Anterior cingulate cortex (tissue), 58 donors: Measurements from ENCODE around the gene CAMTA1.
A peak's percentile ranks its signal among the peaks of the same experiment; 100 is the strongest.

Experiments
- DNase-seq, 58 donors: peaks; one replicate each; lab custom pipeline; 2025; lab: John Stamatoyannopoulos, UW

Gene CAMTA1

DNA sequence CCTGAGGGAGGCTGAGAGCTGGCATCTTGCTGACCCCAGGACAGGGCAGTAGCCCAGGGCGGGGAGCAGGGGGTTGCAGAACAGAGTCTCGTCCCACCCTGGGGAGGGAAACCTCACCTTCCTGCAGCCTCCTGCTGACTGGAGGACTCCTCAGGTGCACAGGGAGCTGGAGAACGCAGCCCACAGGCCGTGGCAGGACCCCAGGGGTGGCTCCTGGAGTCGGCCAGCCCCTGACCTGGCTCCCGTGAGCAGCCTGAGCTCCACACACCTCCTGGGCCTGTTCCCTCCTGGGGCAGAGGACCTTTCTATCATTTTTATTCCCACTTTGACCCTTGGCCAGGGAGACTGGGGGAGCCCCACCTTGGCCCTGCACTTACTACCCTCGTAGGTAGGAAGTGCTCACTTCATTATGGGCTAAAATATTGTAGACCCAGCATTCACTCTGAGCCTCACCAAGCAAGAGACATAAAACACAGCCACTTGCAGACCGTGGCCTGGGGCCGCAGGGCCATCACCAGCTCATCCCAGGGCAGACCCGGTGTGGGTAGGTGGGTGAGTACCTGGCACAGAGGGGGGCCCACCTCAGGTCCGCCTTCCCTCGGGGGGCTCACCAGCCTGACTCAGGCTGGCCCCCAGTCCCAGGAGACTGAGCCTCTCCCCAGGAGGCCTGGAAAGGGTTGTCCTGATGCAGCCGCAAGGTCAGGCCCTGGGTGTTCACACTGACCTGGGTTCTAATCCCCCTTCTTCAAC, 698.6 kb downstream of the CAMTA1 start:
- DNase-seq: no peak

DNA sequence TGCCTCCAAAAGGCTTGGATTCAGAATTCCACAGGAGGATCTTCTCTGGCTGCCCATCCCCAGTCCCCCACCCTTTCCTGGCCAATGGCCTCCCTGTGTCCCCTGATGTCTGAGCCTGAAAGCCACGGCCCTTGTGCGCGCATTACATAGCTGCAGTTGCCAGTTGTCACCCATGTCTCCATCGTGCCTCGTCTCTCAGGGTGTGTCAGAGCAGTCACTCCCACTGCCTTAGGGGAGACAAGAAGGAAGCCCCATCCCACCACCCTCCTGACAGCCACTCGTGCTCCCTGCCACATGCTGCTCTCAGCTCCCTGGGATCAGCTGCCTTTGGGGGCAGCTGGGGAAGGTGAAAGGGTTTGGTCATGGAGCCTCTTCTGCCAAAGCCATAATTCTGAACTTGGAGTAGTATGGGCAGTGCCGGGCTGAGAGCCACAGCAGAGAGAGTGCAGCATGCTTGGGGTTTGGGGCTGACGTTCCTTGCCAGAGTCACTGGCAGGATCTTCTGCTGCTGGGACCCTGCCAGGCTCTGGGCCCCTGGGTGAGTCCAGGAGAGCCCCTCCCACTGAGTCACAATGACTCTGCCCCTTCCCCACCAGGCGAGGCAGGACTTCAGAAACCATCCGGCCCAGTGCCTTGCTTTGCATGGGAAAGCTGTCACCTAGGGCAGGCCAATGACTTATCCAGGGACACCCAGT, 700.0 kb downstream of the CAMTA1 start:
- no peak for DNase-seq

DNA sequence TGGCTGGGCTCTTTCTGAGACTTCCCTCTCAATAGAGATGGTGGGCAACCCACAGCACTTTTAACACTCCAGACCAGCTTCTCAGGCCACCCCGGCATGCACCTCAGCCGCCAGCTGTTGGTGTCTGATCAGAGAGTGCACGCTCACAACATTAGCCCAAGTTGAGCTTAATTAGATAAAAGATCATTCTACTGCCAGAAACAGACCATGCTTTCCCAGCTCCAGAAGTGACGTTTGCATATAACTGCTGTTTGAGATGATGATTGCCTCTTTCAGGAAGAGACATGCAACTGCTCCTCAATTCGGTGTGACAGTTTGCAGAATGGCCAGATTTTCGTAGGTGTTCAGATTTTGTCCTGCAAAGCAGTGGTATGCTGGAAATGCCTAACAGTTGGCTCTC, 700.6 kb downstream of the CAMTA1 start:
- DNase-seq: no peak

DNA sequence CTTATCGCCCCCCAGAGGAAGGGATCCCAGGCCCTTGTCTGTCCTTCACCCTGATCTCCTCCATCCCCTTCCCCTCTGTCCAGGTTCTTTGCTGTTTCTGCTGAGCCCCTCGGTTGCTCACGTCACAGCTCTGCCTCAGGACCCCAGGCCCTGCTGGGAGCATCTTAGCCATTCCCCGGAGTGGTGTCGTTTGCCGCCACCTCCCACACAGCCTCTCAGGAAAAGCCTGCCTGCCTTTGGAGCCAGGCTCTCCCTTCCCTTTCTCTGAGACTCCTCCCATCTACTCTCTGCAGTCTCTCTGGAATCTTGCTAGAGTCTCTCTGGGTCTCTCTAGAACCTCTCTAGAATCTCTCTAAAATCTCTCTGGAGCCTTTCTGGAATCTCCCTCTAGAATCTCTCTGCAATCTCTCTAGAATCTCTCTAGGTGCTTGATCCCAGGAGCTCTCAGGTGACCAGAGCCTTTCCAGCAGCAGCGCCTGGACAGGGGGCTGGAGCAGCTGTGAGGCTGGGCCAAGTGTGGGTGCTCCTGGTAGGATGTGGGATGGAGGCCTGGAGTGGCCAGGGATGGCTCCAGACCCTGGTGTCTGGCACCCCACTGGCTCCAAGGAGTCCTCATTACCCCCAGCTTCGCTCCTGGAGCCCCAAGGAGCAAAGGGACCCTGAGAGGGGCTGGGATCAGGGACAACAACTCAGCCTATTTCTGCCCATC, 702.7 kb downstream of the CAMTA1 start:
- DNase-seq: no peak

DNA sequence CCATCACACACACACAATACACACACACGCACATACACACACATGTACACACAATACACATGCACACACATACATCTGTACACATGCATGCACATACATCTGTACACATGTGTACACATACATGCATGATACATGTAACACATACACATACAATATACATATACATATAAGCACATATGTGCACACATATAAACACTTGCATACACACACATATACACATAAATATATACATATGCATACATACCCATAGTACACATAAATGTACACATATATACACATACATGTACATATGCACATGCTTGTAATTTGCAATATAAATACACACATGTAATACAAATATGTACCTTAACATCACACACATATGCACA, 703.2 kb downstream of the CAMTA1 start:
- DNase-seq: no peak

DNA sequence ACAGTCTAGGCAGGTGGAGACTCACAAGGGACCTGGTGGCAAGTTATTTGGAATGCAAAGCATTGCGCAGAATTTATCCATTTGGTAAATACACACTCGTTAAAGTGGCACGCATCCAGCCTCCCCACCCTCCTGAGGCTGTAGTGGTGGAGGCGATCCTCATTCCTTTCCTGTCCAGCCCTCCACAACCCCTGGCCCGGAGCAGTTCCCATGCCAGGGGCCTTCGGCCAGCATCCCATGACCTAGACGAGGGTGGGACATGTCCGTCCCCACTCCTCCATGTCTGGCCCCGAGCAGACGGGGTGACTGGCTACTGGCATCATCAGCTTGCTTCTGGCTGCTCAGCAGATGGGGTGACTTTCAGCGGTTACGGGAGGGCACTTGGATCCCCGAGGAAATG, 704.3 kb downstream of the CAMTA1 start:
- no peak for DNase-seq

DNA sequence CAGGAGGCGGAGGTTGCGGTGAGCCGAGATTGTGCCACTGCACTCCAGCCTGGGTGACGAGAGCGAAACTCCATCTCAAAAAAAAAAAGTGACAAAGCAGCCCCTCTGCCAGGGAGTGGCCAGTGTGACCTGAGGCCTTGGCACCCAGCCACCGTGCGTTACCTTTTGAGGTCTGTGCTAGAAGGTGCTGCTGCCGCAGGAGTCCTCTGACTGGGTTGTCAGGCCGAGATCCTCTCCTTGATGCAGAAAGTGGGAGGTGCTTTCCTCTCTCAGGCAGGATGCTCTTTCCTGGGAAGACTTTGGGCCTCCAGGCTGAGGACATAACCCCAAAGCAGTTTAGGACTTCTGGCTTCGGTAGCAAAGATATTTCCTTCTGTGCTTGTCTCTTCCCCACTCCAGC, 705.3 kb downstream of the CAMTA1 start:
- peak in 1 of 58 donors; percentile 6 for DNase-seq

DNA sequence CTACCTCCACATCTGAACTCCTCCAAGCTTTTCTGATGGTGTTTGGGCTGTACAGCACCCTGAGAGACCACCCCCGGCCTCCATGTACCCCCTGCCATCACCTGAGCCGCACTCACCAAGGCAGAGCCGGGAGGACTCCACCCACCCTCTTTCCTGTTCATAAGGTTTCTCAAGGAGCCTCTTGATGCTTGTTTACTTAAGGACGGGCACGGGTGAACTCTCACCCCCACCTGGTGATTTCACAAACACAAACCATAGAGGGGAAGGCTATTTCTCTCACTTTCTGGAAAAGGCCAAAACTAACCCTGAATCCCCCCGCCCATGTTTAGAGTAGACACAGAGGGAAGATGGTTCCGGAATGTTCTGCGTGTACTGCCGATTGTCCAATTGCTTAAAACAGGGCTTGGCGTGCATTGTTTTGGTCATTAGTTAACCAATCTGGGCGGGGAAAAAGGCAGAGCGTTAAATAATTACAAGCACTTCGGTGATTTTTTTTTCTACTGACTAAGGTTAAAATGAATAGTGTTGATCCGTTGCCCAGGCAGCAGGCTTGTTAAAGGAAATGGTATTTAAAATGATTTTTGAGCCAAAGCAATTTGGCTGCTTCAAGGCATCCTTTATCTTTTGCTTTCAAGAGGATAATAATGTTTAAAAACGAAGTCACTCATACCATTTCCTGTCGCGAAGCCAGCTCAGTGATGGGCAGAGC, 706.0 kb downstream of the CAMTA1 start:
- peak in 7 of 58 donors; percentile 5 to 44 (median 19) for DNase-seq

DNA sequence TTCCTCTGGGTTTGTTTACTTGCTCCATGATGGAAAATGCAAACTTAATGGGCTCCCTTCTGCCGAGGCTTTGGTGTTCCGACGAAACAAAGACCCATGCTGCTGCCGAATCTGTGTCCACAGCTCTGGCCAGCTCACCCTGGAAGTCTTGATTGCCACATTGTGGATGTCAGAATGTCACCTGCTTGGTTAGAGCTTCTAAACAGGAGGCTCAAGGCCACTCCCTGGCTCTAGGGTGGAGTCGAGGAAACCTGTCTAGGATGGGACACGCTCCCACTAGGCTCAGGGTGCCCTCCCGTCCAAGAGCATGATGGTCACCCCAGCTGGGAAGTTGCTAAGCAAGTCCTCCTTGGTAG, 706.5 kb downstream of the CAMTA1 start:
- peak in 12 of 58 donors; percentile 6 to 39 (median 23) for DNase-seq

DNA sequence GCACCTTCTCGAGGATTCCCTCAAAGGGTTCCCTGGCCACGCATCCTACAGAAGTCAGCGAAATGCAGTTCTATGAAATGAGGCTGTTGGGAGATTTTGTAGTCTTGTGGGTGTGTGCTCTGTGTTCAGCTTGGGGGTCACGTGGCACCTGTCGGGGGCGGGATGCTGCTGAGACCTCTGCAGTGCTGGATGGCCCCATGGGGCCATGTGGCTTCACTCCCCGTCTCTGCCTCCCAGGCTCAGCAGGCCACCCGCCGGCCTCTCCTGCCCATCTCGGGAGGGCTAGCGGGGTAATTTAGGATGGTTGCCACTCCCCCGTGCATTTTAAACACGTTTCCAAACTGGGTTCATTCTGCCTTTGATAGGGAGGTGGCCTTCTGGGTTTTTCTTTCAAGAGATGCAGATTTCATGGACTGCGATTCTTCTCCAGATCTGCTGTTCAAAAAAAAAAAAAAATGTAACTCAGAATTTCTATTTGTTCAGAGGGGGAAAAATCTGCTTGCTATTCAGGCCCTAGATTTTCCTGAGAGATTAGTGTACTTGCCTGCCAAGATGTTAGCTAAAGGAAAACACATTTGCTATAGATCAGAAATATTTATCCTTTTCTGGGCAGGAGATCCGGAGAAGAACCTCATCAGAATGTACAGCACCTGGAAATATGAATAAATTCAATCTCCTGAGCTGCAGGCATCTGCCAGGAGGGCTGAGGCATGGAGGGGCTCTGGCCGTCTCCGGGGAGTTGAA, 708.6 kb downstream of the CAMTA1 start:
- no peak for DNase-seq

DNA sequence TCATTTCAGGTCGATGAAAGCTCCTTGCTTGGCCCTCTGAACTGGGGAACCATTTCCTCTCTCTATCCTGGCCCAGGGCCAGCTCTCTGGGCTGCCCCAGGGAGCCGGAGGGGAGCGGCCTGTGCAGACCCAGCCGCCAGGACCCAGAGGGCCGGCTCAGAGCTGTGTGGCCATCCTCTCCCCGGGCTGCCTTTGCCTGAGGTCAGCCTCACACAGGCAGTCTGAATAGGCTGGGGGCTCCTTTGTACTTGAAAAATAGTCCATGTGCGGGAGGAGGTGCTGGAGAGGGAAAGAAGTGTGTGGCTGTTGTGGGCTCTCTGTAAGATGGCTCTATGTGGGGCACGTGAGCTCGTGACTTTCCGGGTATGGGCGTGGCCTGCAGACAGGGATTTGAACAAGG, 710.7 kb downstream of the CAMTA1 start:
- no peak for DNase-seq

DNA sequence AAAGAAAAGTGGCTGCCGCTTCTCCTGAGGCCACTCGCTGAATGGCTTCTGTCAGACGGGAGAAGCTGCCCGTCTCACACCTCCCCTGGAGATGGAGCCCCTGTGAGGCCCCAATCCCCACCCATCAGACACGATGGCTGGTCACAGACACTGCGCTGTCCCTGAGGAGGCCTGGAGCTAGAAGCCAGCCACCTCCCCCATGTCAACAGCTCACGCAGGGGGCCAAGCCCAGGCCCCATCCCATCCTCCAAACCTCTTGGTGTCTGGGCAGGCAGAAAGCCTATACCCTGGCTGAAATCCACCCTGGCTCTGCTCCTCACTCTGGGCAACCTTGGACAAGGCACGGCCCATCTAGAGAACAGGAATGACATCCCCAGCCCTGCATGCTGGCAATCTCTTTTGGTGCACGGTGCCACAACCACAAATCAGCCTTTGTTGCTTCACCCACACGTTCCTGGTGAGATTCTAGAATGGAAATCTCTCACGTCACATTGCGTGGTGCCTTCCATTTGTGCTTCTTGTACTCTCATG, 711.9 kb downstream of the CAMTA1 start:
- DNase-seq: no peak

DNA sequence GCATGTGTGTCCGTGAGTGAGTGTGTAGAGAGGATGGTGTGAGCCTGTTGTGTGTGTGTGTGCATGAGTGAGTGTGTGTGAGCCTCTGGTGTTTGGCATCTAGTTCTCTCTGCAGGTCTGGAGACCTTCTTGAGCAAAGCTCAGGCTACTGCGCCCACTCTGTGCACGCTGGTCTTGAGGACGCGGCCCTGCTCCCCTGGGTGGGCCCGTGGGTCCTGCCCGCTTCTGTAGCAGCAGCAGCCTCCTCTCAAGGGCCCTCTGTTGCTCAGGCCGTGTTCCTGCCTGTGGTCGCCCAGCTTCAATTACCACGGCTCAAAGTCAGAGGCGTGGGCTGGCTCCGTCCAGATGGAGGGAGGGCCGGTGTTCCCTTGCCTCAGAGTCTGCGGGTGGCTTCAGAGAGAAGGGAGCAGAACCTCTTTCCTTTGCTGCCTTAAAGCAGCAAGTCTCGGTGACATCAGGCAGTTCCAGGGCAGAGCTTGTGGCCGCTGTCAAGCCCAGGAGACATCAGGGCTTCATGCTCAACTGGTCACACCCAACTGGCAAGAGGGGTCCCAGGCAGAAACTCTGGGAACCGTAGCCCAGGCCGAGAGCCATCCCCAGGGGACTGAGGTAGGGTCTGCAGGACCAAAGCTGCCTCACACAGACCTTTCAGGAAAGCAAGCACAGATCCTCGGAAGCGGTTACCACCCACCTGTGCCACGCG, 715.3 kb downstream of the CAMTA1 start:
- no peak for DNase-seq

DNA sequence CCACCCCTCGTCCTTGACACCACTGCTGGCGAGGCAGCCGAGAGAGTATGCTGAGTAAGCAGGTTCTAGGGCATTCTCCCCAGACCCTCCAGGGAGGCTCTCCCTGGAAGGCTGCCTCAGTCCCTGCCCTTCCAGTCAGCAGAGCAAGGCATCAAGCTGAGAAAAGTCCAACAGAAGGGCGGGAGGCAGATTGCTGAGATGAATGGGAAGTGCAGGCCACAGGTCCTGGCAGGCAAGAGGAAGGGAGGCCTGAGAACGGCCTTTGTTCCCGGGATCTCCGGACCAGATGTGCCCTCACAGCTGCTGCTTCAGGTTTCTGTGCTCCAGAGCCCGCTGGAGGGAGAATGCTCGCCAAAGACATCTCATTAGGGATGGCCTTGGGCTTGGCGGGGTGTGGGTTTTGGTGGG, 715.8 kb downstream of the CAMTA1 start:
- peak in 19 of 58 donors; percentile 6 to 51 (median 21) for DNase-seq

DNA sequence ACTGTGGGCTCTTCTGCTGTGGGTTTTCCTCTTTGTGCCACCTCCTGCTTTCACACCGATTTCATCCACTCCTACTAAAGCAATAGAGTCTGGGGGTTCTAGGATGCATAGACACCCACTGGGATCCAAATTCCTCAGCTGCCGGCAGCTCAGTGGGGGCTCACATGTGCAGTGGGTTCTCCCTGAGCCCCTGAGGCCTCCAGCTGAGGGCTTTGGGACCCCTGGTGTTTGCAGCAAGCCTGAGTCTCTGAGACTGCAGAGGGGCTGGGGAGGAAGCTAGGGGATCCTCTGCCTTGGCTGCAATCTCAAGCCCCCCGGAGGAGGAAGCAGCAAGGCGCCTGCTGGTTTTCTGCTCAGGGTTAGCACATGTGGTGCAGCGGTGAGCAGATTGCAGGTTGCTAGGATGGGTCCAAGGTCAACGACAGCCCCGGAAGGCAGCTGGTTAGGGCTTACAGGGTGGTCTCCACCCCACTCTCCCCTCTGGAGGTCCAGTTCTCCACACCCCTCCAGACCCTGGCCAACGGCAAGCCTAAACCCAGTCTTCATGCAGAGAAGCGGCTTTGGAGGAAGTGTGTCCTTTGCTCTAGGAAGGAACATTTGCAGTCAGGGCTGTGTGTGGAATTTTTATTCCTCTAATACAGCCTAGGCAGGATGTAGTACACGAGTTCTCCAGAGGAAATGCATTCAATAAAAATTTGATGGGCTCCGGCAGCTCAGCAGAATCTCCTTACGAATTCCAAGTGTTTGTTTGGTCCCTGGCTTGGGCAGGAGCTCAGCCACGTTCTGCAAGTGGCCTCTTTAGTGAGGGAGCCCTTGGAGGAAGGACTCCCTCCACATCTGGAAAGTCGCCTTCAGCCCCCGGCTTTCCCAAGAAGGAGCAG, 716.7 kb downstream of the CAMTA1 start:
- no peak for DNase-seq

DNA sequence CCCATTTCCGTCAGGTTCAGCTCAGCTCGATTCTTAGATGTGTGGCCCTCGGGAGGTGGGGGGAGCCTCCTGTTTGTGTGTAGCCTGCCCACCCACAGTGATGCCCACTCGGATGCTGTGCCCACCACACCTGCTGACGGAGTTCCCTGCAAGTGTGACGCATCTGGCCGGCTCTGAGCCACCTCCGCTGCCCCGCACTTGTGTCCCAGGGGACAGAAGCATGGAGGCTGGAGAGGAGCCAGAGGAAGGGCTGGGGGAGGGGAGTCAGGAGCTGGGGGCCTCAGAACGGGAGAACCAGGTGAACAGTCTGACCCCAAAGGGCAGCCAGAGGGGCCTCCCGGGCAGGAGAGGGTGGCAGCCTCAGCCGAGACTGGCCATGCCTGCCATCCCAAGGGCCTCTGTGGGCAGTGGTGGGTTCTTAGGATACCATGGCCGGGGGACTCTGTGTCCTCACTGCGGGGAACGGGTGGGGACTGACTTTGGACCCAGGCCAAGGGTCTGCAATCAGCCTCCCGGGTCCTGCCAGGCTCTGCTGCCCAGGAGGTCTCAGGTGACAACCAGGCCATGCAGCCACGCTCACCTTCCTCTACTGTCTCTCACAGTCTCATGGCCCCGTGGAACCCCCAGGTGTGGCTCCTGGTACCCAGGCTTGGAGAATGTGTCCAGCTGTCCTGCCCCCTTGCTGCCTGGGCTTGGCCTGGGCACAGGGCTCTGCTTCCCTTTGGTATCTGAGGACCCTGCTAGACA, 718.6 kb downstream of the CAMTA1 start:
- no peak for DNase-seq

DNA sequence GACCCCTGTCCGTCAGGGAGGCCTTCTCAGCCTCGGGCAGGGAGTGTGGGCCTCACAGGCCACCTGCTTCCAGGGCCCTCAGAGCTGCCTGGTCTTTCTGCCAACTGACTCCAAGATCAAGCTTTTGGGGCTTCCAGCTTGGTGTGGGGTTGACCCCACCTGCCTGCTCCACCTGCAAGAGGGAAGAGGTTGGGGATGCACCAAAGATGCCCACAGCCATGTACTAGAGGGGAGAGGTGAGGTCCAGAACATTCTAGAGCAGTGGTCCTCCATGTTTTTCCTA, 719.1 kb downstream of the CAMTA1 start:
- no peak for DNase-seq
